ENCODE measurements around the gene SLC27A3. TPM values are rescaled to one million over a fixed set of nuclear protein-coding genes. Genes with fewer than 3 reads are reported as not detected.

Gene SLC27A3
- total and polyA plus RNA-seq, 9 of the 15 experiments (the other 6 are each of a cell fraction or from before 2014, with no cell fraction given): 0.57 to 5.2 (median 2.8) TPM

GRCh38 chr1:153750026-153750995 lies 24.9 kb upstream of the SLC27A3 start (continued):
- TF ChIP-seq, protein P1, sequence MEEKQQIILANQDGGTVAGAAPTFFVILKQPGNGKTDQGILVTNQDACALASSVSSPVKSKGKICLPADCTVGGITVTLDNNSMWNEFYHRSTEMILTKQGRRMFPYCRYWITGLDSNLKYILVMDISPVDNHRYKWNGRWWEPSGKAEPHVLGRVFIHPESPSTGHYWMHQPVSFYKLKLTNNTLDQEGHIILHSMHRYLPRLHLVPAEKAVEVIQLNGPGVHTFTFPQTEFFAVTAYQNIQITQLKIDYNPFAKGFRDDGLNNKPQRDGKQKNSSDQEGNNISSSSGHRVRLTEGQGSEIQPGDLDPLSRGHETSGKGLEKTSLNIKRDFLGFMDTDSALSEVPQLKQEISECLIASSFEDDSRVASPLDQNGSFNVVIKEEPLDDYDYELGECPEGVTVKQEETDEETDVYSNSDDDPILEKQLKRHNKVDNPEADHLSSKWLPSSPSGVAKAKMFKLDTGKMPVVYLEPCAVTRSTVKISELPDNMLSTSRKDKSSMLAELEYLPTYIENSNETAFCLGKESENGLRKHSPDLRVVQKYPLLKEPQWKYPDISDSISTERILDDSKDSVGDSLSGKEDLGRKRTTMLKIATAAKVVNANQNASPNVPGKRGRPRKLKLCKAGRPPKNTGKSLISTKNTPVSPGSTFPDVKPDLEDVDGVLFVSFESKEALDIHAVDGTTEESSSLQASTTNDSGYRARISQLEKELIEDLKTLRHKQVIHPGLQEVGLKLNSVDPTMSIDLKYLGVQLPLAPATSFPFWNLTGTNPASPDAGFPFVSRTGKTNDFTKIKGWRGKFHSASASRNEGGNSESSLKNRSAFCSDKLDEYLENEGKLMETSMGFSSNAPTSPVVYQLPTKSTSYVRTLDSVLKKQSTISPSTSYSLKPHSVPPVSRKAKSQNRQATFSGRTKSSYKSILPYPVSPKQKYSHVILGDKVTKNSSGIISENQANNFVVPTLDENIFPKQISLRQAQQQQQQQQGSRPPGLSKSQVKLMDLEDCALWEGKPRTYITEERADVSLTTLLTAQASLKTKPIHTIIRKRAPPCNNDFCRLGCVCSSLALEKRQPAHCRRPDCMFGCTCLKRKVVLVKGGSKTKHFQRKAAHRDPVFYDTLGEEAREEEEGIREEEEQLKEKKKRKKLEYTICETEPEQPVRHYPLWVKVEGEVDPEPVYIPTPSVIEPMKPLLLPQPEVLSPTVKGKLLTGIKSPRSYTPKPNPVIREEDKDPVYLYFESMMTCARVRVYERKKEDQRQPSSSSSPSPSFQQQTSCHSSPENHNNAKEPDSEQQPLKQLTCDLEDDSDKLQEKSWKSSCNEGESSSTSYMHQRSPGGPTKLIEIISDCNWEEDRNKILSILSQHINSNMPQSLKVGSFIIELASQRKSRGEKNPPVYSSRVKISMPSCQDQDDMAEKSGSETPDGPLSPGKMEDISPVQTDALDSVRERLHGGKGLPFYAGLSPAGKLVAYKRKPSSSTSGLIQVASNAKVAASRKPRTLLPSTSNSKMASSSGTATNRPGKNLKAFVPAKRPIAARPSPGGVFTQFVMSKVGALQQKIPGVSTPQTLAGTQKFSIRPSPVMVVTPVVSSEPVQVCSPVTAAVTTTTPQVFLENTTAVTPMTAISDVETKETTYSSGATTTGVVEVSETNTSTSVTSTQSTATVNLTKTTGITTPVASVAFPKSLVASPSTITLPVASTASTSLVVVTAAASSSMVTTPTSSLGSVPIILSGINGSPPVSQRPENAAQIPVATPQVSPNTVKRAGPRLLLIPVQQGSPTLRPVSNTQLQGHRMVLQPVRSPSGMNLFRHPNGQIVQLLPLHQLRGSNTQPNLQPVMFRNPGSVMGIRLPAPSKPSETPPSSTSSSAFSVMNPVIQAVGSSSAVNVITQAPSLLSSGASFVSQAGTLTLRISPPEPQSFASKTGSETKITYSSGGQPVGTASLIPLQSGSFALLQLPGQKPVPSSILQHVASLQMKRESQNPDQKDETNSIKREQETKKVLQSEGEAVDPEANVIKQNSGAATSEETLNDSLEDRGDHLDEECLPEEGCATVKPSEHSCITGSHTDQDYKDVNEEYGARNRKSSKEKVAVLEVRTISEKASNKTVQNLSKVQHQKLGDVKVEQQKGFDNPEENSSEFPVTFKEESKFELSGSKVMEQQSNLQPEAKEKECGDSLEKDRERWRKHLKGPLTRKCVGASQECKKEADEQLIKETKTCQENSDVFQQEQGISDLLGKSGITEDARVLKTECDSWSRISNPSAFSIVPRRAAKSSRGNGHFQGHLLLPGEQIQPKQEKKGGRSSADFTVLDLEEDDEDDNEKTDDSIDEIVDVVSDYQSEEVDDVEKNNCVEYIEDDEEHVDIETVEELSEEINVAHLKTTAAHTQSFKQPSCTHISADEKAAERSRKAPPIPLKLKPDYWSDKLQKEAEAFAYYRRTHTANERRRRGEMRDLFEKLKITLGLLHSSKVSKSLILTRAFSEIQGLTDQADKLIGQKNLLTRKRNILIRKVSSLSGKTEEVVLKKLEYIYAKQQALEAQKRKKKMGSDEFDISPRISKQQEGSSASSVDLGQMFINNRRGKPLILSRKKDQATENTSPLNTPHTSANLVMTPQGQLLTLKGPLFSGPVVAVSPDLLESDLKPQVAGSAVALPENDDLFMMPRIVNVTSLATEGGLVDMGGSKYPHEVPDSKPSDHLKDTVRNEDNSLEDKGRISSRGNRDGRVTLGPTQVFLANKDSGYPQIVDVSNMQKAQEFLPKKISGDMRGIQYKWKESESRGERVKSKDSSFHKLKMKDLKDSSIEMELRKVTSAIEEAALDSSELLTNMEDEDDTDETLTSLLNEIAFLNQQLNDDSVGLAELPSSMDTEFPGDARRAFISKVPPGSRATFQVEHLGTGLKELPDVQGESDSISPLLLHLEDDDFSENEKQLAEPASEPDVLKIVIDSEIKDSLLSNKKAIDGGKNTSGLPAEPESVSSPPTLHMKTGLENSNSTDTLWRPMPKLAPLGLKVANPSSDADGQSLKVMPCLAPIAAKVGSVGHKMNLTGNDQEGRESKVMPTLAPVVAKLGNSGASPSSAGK (IDR thresholded peaks at IDR 0.05): no peak
- 0 out of 2 replicates have a peak, but pooled peaks have one; percentile 51 for TF ChIP-seq JUN (IDR thresholded peaks at IDR 0.05; ENCODE audit: borderline replicate concordance, low read depth, low read length)
- no peak for TF ChIP-seq JUN (CRISPR knock-in tag; IDR thresholded peaks at IDR 0.05; ENCODE audit: borderline replicate concordance)
- no peak for TF ChIP-seq ZNF174 (CRISPR knock-in tag; IDR thresholded peaks at IDR 0.05)
- TF ChIP-seq FOXJ2 (tag; IDR thresholded peaks at IDR 0.05): no peak
- peak in 1 of 2 experiments; percentile 70; a peak in 3 of 4 replicates for TF ChIP-seq RCOR1 (IDR thresholded peaks at IDR 0.05; ENCODE audit: borderline replicate concordance in 1 of 2, low read depth in 2 of 2, low read length in 2 of 2)
- peak; percentile 22 for TF ChIP-seq CCNT2 (IDR thresholded peaks at IDR 0.05; ENCODE audit: borderline replicate concordance, extremely low read depth, insufficient read length, low read depth, low read length)
- no peak for TF ChIP-seq NCOA1 (IDR thresholded peaks at IDR 0.05; ENCODE audit: low read depth)
- no peak for TF ChIP-seq NCOA6 (IDR thresholded peaks at IDR 0.05)
- TF ChIP-seq SIN3B (IDR thresholded peaks at IDR 0.05; ENCODE audit: low read depth): no peak
- TF ChIP-seq TEAD4 (IDR thresholded peaks at IDR 0.05; ENCODE audit: low read length): peak; percentile 60; the same call in 1 of the 2 replicates
- no peak for TF ChIP-seq TEAD4 (CRISPR knock-in tag; IDR thresholded peaks at IDR 0.05; ENCODE audit: borderline replicate concordance)
- TF ChIP-seq NR2F6 (CRISPR knock-in tag; IDR thresholded peaks at IDR 0.05): no peak
- TF ChIP-seq ZSCAN29 (IDR thresholded peaks at IDR 0.05): no peak
- TF ChIP-seq, protein P2, sequence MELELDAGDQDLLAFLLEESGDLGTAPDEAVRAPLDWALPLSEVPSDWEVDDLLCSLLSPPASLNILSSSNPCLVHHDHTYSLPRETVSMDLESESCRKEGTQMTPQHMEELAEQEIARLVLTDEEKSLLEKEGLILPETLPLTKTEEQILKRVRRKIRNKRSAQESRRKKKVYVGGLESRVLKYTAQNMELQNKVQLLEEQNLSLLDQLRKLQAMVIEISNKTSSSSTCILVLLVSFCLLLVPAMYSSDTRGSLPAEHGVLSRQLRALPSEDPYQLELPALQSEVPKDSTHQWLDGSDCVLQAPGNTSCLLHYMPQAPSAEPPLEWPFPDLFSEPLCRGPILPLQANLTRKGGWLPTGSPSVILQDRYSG (tag; conservative IDR thresholded peaks at IDR 0.05; ENCODE audit: low read depth): no peak
- TF ChIP-seq SP1 (CRISPR knock-in tag; IDR thresholded peaks at IDR 0.05): no peak

Measured in K562 (cell line).